Measurements from ENCODE around the gene SERPINA12. TPM values are rescaled to one million over a fixed set of nuclear protein-coding genes. Genes with fewer than 3 reads are reported as not detected.

The SERPINA12 gene
- total and polyA plus RNA-seq, 2 of the 13 experiments (the other 11 are each of a cell fraction or from before 2014, with no cell fraction given): 0.08 TPM; not detected in 1

DNA sequence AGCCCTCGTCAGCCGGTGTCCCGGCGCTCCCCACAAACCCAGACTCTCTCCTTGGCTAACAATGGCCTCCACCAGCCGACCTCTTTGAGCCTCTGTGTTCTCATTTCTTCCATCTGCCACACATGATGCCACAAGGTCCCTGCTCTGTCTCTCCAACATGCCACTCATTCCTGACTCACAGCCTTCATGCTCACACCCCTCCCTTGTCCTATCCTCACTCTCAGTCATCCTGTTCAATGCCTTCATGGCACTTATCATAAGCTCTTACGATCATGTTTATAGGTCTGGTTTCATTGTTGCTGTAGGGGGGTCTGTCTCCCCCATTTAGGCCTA is 47.1 kb downstream of the SERPINA12 start:
- no peak overlapping the region for H3K4me2 ChIP-seq (ENCODE audit: low read depth, low read length)
- DNase-seq (ENCODE audit: low spot score) (no peak), FAIRE-seq (no peak), ATAC-seq (no peak)
- ChIA-PET CTCF (ENCODE audit: low intra/inter-chr PET ratio, low total read pairs) (no interaction called here), POLR2A (interaction anchor here (1.8 kb wide), 1 partner anchor 11 kb away, joined by 11 read pairs; no protein-coding TSS in a partner anchor)
- TF ChIP-seq, protein P1, sequence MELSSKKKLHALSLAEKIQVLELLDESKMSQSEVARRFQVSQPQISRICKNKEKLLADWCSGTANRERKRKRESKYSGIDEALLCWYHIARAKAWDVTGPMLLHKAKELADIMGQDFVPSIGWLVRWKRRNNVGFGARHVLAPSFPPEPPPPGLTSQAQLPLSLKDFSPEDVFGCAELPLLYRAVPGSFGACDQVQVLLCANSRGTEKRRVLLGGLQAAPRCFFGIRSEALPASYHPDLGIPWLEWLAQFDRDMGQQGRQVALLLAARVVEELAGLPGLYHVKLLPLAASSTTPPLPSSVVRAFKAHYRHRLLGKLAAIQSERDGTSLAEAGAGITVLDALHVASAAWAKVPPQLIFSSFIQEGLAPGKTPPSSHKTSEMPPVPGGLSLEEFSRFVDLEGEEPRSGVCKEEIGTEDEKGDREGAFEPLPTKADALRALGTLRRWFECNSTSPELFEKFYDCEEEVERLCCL (CRISPR knock-in tag; IDR thresholded peaks at IDR 0.05; ENCODE audit: borderline replicate concordance): no peak
- peak; percentile 43 for TF ChIP-seq IKZF4 (CRISPR knock-in tag; IDR thresholded peaks at IDR 0.05; ENCODE audit: borderline replicate concordance, low read depth, not compliant biosample characterization)
- TF ChIP-seq, protein P2, sequence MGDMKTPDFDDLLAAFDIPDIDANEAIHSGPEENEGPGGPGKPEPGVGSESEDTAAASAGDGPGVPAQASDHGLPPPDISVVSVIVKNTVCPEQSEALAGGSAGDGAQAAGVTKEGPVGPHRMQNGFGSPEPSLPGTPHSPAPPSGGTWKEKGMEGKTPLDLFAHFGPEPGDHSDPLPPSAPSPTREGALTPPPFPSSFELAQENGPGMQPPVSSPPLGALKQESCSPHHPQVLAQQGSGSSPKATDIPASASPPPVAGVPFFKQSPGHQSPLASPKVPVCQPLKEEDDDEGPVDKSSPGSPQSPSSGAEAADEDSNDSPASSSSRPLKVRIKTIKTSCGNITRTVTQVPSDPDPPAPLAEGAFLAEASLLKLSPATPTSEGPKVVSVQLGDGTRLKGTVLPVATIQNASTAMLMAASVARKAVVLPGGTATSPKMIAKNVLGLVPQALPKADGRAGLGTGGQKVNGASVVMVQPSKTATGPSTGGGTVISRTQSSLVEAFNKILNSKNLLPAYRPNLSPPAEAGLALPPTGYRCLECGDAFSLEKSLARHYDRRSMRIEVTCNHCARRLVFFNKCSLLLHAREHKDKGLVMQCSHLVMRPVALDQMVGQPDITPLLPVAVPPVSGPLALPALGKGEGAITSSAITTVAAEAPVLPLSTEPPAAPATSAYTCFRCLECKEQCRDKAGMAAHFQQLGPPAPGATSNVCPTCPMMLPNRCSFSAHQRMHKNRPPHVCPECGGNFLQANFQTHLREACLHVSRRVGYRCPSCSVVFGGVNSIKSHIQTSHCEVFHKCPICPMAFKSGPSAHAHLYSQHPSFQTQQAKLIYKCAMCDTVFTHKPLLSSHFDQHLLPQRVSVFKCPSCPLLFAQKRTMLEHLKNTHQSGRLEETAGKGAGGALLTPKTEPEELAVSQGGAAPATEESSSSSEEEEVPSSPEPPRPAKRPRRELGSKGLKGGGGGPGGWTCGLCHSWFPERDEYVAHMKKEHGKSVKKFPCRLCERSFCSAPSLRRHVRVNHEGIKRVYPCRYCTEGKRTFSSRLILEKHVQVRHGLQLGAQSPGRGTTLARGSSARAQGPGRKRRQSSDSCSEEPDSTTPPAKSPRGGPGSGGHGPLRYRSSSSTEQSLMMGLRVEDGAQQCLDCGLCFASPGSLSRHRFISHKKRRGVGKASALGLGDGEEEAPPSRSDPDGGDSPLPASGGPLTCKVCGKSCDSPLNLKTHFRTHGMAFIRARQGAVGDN (CRISPR knock-in tag; IDR thresholded peaks at IDR 0.05): peak; percentile 53; the same call in 1 of the 2 replicates
- no peak overlapping the region for H3K4me3 ChIP-seq (replicated peaks in 1 of 3; ENCODE audit: insufficient read depth in 1 of 3, low read depth in 2 of 3, low read length in 3 of 3)
- H3K79me2 ChIP-seq (ENCODE audit: insufficient read depth, low read length): no peaks in the 10 kb centered on the region
- no peak overlapping the region for H3K9ac ChIP-seq (ENCODE audit: insufficient read depth, low read depth, low read length)
- no peaks in the 10 kb centered on the region for H3K27me3 ChIP-seq (ENCODE audit: control insufficient read depth in 1 of 2, insufficient read depth in 2 of 2, low read length in 2 of 2)
- in situ Hi-C loops (cut with HindIII; ENCODE audit: extremely low pct_ligation_motif_present, low pct_unique_long_range_greater_than_20kb) (no loop called here), intact Hi-C loops (cut with micrococcal nuclease; ENCODE audit: unreplicated experiment) (no loop called here)
- H2AFZ ChIP-seq (ENCODE audit: low read length): no peak overlapping the region
- no peaks in the 10 kb centered on the region for H3K9me3 ChIP-seq (ENCODE audit: low read length)
- H4K20me1 ChIP-seq (ENCODE audit: insufficient read depth, low read length): no peaks in the 10 kb centered on the region
- no peaks in the 10 kb centered on the region for H3K36me3 ChIP-seq (replicated peaks in 1 of 2; ENCODE audit: control insufficient read depth in 1 of 2, insufficient read depth in 2 of 2, low read length in 2 of 2)
- H3K4me1 ChIP-seq (ENCODE audit: insufficient read depth, low read length): peaks cover 95% of the 10 kb centered on the region
- no TSS peak for BruUV-seq (replicated peaks)
- 91% methylated on average over 5 of the region's 6 CpGs for WGBS (ENCODE audit: low lambda C conversion rate)
- H3K27ac ChIP-seq (ENCODE audit: extremely low read length, insufficient read depth, low read length): peak overlapping the region; percentile 65

Measured in HepG2 (cell line).